Measurements from ENCODE around the gene CPAMD8.

DNA sequence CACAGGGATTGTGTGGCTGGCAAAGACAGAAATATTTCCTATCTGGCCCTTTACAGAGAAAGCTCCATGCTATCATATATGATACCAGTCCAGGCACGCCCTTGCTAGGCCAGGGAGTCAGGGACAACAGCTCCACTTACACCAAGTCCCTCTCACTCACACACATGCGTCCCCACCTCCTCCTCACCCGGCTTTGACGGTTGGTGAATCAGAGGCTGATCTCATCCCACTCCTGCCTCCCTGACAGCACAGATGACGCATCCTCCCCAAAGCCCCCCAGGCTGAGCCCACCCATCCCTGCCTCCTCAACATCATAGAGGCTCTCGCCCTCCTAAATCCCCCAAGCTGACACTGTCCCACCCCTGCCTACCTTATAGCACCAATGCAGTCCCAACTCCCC lies 75.1 kb downstream of the CPAMD8 start:
- TF ChIP-seq CTCF (IDR thresholded peaks at IDR 0.05; ENCODE audit: poor library complexity) (no peak), EZH2 (IDR thresholded peaks at IDR 0.05; ENCODE audit: borderline replicate concordance) (no peak), EZH2phosphoT487 (IDR thresholded peaks at IDR 0.05; ENCODE audit: low read depth, severe bottlenecking, unreplicated experiment) (no peak)
